ENCODE results near the gene ST3GAL3.
"Not testable (repeated sequence)": the region's sequence is repeated elsewhere in the genome, so short reads cannot be mapped to it uniquely, and the experiment has no call there.

Gene ST3GAL3

GRCh38 chr1:43833902-43834279 is 126.6 kb downstream of the ST3GAL3 start:
- peak overlapping the region; percentile 52 for H3K14ac ChIP-seq (ENCODE audit: low read length)
- peak overlapping the region; percentile 89 for H4K91ac ChIP-seq (ENCODE audit: low read depth, low read length)
- not testable (repeated sequence) for H4K12ac ChIP-seq (ENCODE audit: low read depth, low read length); H3K4me2 ChIP-seq (ENCODE audit: low read length); H3K9ac ChIP-seq (ENCODE audit: low read length); H3K79me2 ChIP-seq (ENCODE audit: control insufficient read depth, insufficient read depth, low read length, poor library complexity); H3K4me3 ChIP-seq (ENCODE audit: low read depth, low read length); H3K79me1 ChIP-seq (ENCODE audit: low read length); H3K27me3 ChIP-seq (ENCODE audit: insufficient read depth, low read length); H3K36me3 ChIP-seq (ENCODE audit: control insufficient read depth in 1 of 2, insufficient read depth in 2 of 2, low read length in 2 of 2); H3K27ac ChIP-seq (ENCODE audit: low read depth, low read length); DNase-seq; H3K9me3 ChIP-seq (ENCODE audit: insufficient read depth, low read depth, low read length); H3K23ac ChIP-seq (ENCODE audit: low read length)
- WGBS (ENCODE audit: extremely low coverage, insufficient coverage, insufficient read length), result no CpG with 5 or more reads among the region's 10 CpGs
- H4K8ac ChIP-seq (ENCODE audit: low read depth, low read length), result peak overlapping the region; percentile 30
- peak overlapping the region; percentile 50 for H2AFZ ChIP-seq (ENCODE audit: insufficient read depth, low read length, poor library complexity)
- H2BK12ac ChIP-seq (ENCODE audit: low read length), result peak overlapping the region; percentile 81
- peak overlapping the region; percentile 57 for H2BK5ac ChIP-seq (ENCODE audit: low read depth, low read length, poor library complexity)
- H3K4me1 ChIP-seq (ENCODE audit: control insufficient read depth in 1 of 2, insufficient read depth in 2 of 2, low read length in 2 of 2), result peaks cover 24 to 26% of the 10 kb centered on the region in 2 experiments
- H2AK5ac ChIP-seq (ENCODE audit: low read length), result peak overlapping the region; percentile 94
- peak overlapping the region; percentile 77 for H3K18ac ChIP-seq (ENCODE audit: low read length)
- H3K4ac ChIP-seq (ENCODE audit: low read depth, low read length), result peak overlapping the region; percentile 75
- H2BK120ac ChIP-seq (ENCODE audit: insufficient read depth, low read length, poor library complexity), result peak overlapping the region; percentile 66

DNA sequence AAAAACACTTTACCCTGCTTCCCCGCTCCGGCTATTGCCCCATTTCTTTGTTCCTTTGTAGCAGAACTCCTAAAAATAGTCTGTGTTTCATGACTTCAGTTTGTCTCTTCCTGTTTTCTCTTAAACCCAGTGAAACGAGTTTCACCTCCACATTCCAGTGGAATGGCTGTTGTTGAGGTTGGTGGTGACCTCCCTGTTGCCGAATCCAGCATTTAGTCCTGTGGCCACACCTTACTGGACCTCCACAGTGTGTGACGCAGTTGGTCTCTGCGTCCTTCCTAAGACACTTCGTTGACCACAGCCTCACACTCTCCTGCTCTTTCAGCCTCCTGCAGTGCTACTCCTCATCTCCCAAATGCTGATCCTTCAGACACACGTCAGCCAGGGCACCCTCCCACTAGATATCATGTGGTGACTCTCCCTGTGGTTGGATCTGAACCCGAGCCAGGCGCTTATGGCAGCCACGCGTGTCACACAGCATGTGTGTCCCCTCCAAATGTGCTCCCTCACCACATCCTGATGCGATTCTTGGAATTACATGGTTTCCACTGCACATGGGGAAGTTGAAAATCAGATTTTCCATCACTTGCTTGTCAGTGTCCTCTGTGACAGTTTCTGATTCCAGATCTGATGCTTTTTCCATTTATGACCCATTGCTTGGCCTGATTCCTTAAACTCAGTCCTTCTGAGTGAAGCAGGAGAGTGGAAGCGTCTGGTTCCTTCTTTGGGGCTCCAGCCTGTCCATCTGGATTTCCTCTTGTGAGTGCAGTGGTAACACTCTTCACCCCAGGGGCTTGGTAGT is 127.1 kb downstream of the ST3GAL3 start:
- Histone ChIP-seq H3K4me1 (ENCODE audit: control insufficient read depth in 1 of 2, insufficient read depth in 2 of 2, low read length in 2 of 2) (peaks cover 25 to 28% of the 10 kb centered on the region in 2 experiments), H4K91ac (ENCODE audit: low read depth, low read length) (peak overlapping the region; percentile 56), H3K9me3 (ENCODE audit: insufficient read depth, low read depth, low read length) (peaks cover 2% of the 10 kb centered on the region), H3K79me1 (ENCODE audit: low read length) (peaks cover 7% of the 10 kb centered on the region), H3K27ac (ENCODE audit: low read depth, low read length) (no peak overlapping the region), H2BK5ac (ENCODE audit: low read depth, low read length, poor library complexity) (peak overlapping the region; percentile 43), H2BK12ac (ENCODE audit: low read length) (peak overlapping the region; percentile 20), H4K8ac (ENCODE audit: low read depth, low read length) (peak overlapping the region; percentile 31), H3K14ac (ENCODE audit: low read length) (peak overlapping the region; percentile 52), H2AFZ (ENCODE audit: insufficient read depth, low read length, poor library complexity) (no peak overlapping the region), H3K23ac (ENCODE audit: low read length) (peak overlapping the region; percentile 23), H2BK120ac (ENCODE audit: insufficient read depth, low read length, poor library complexity) (peak overlapping the region; percentile 9), H3K9ac (ENCODE audit: low read length) (no peak overlapping the region), H3K4ac (ENCODE audit: low read depth, low read length) (no peak overlapping the region), H4K12ac (ENCODE audit: low read depth, low read length) (peak overlapping the region; percentile 46), H3K36me3 (ENCODE audit: control insufficient read depth in 1 of 2, insufficient read depth in 2 of 2, low read length in 2 of 2) (no peaks in the 10 kb centered on the region), H3K4me2 (ENCODE audit: low read length) (no peak overlapping the region), H3K27me3 (ENCODE audit: insufficient read depth, low read length) (no peaks in the 10 kb centered on the region), H3K79me2 (ENCODE audit: control insufficient read depth, insufficient read depth, low read length, poor library complexity) (peaks cover 5% of the 10 kb centered on the region), H3K4me3 (ENCODE audit: low read depth, low read length) (no peak overlapping the region), H2AK5ac (ENCODE audit: low read length) (peak overlapping the region; percentile 46), H3K18ac (ENCODE audit: low read length) (peak overlapping the region; percentile 73)
- no CpG with 5 or more reads among the region's 14 CpGs for WGBS (ENCODE audit: extremely low coverage, insufficient coverage, insufficient read length)
- peak; percentile 43 to 74 for DNase-seq

DNA sequence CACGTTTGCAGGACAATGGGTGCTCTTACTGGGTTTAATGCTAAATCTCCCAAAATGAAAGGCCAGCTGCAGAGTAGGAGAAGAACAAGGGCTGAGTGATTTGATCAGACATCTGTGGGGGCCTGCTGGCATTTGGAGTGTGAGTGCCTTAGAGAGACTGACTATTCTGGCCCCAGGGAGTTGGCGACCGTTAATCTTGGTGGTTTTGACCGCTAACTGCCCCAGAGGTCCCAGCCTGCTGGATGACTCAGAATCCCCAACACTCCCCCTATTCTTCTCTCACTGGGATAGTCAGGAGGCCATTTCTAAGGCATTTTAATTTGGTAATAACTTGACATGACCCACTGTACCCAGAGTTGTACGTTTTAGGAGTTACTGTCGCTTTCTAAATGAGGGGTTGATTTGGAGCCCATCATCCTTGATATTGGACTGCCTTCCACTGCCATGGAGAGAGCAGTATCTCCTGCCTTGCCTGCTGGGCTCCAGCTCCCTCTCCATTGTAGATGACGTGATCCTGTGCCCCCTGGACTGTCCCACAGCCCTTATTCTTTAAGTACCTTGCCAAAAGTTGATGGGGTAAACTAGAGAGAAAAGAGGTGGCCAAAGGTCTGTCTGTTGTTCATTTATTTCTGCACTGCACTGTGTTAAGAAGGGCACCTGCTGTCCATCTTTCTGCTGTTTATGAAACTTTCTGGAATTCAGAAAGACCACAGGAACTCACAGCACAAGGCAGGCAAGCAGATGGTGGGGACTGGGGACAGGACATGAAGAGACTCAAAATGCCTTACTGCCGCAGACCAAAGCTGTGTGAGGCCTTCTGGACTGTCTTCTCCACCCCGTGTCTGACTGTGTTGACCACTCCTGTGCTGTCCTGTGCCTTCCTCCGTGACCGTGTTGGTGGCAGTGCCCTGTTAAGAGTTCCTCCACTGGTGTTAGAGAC is 128.0 kb downstream of the ST3GAL3 start:
- Histone ChIP-seq H3K9me3 (ENCODE audit: insufficient read depth, low read depth, low read length) (peaks cover 2% of the 10 kb centered on the region), H3K79me2 (ENCODE audit: control insufficient read depth, insufficient read depth, low read length, poor library complexity) (peaks cover 5% of the 10 kb centered on the region), H2BK5ac (ENCODE audit: low read depth, low read length, poor library complexity) (no peak overlapping the region), H3K14ac (ENCODE audit: low read length) (no peak overlapping the region), H4K8ac (ENCODE audit: low read depth, low read length) (no peak overlapping the region), H3K9ac (ENCODE audit: low read length) (no peak overlapping the region), H3K27me3 (ENCODE audit: insufficient read depth, low read length) (no peaks in the 10 kb centered on the region), H3K4me2 (ENCODE audit: low read length) (no peak overlapping the region), H4K12ac (ENCODE audit: low read depth, low read length) (no peak overlapping the region), H2BK120ac (ENCODE audit: insufficient read depth, low read length, poor library complexity) (no peak overlapping the region), H2AFZ (ENCODE audit: insufficient read depth, low read length, poor library complexity) (peak overlapping the region; percentile 8), H2BK12ac (ENCODE audit: low read length) (no peak overlapping the region), H3K79me1 (ENCODE audit: low read length) (peaks cover 7% of the 10 kb centered on the region), H3K23ac (ENCODE audit: low read length) (no peak overlapping the region), H3K18ac (ENCODE audit: low read length) (no peak overlapping the region), H4K91ac (ENCODE audit: low read depth, low read length) (peak overlapping the region; percentile 5), H3K36me3 (ENCODE audit: control insufficient read depth in 1 of 2, insufficient read depth in 2 of 2, low read length in 2 of 2) (no peaks in the 10 kb centered on the region), H2AK5ac (ENCODE audit: low read length) (no peak overlapping the region), H3K4me1 (ENCODE audit: control insufficient read depth in 1 of 2, insufficient read depth in 2 of 2, low read length in 2 of 2) (peaks cover 28% of the 10 kb centered on the region in 2 experiments), H3K4me3 (ENCODE audit: low read depth, low read length) (no peak overlapping the region), H3K4ac (ENCODE audit: low read depth, low read length) (no peak overlapping the region), H3K27ac (ENCODE audit: low read depth, low read length) (no peak overlapping the region)
- DNase-seq, result no peak
- no CpG with 5 or more reads among the region's 11 CpGs for WGBS (ENCODE audit: extremely low coverage, insufficient coverage, insufficient read length)

- Histone ChIP-seq H3K9me3 (ENCODE audit: insufficient read depth, low read depth, low read length) (peaks cover 2% of the 10 kb centered on the region), H3K9ac (ENCODE audit: low read length) (no peak overlapping the region), H2BK120ac (ENCODE audit: insufficient read depth, low read length, poor library complexity) (no peak overlapping the region), H2BK5ac (ENCODE audit: low read depth, low read length, poor library complexity) (no peak overlapping the region), H2AK5ac (ENCODE audit: low read length) (peak overlapping the region; percentile 75), H3K79me2 (ENCODE audit: control insufficient read depth, insufficient read depth, low read length, poor library complexity) (peaks cover 5% of the 10 kb centered on the region), H3K4me2 (ENCODE audit: low read length) (no peak overlapping the region), H3K18ac (ENCODE audit: low read length) (no peak overlapping the region), H3K79me1 (ENCODE audit: low read length) (peaks cover 7% of the 10 kb centered on the region), H3K14ac (ENCODE audit: low read length) (peak overlapping the region; percentile 16), H3K4me3 (ENCODE audit: low read depth, low read length) (no peak overlapping the region), H2AFZ (ENCODE audit: insufficient read depth, low read length, poor library complexity) (no peak overlapping the region), H3K23ac (ENCODE audit: low read length) (no peak overlapping the region), H3K27ac (ENCODE audit: low read depth, low read length) (no peak overlapping the region), H4K8ac (ENCODE audit: low read depth, low read length) (no peak overlapping the region), H3K27me3 (ENCODE audit: insufficient read depth, low read length) (no peaks in the 10 kb centered on the region), H3K36me3 (ENCODE audit: control insufficient read depth in 1 of 2, insufficient read depth in 2 of 2, low read length in 2 of 2) (no peaks in the 10 kb centered on the region), H3K4me1 (ENCODE audit: control insufficient read depth in 1 of 2, insufficient read depth in 2 of 2, low read length in 2 of 2) (peaks cover 28% of the 10 kb centered on the region in 2 experiments), H4K91ac (ENCODE audit: low read depth, low read length) (no peak overlapping the region), H4K12ac (ENCODE audit: low read depth, low read length) (no peak overlapping the region), H2BK12ac (ENCODE audit: low read length) (no peak overlapping the region), H3K4ac (ENCODE audit: low read depth, low read length) (no peak overlapping the region)
- no peak for DNase-seq
- WGBS (ENCODE audit: extremely low coverage, insufficient coverage, insufficient read length), result no CpG with 5 or more reads among the region's 6 CpGs
Measured at GRCh38 chr1:43836267-43836951, 129.1 kb downstream of the ST3GAL3 start.

All from trophoblast cell (in vitro differentiated cells and primary cell).